ENCODE data around the gene FOXA3.
A peak's percentile ranks its signal among the peaks of the same experiment; 100 is the strongest.

FOXA3 gene

DNA sequence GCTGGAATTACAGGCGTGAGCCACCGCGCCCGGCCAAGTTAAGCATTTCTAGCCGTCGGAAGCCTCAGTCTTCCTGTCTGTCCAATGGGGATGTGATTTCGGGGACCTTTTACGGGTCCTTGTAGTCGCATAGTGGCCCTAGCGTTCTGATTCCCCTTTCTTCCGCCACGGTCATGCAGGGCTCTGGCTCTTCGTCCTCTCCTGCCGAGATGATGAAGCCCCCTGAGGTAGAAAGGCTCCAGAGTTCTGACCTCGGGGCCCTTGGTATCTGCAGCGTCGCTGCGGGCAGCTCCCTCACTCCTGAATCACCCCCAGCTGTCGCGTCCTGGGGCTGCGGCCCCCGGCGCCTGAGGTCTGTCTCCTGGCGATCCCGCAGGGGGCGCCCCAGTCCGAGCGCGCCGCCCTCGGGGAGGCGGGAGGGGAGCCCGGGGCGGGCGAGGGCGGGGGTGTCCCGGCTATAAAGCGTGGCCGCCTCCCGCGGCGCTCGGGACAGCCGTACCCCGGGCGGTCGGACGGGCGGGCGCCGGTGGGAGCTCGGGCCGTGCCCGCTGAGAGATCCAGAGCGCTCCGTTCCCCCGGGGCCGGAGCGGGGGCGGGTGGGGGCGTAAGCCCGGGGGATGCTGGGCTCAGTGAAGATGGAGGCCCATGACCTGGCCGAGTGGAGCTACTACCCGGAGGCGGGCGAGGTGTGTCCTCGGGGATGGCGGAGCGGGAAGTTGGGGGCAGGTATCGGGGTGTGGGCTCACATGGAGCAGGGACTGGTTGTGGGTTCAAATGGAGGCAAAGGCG, at the start of gene FOXA3:
Gene FOXA3 (plus strand): TSS at position 487 of the 789 bp plus-strand sequence. CDS start 131 bp downstream, at position 618.
- DNase-seq: peak; percentile 68

DNA sequence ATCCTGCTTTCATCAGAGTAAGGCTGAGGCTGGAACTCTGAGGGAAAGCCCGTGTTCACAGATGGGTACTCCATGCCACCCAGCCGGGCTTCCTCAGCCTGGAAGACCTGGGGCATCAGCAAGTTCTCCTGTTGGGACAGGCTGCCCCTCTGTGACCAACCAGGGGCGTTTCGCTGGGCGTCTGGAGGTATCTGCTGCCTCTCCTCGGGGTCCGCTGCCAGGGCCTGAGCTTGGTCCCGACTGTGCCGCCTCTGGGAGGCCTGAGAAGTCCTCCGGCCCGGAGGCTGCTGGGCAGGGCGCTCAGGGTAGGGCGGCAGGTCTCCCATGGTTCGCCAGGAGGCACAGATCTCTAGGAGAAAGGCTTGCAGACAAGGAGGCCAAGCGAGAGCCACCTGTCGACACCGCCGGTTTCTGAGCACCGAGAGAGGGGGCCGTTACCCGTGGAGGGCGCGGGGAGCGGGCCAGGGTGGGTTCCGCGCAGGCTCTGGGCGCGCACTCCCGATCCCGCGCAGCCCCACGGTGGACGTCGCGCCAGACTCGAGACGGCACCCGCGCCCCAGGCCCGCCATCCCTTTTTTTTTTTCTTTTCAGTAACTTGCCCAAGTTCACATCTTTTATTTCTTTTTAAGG, 49.2 kb upstream of the FOXA3 start, which contains the start of gene RSPH6A:
Gene RSPH6A (minus strand): TSS at position 458 of the 630 bp plus-strand sequence. CDS start 132 bp downstream, at position 326.
- DNase-seq: no peak

DNA sequence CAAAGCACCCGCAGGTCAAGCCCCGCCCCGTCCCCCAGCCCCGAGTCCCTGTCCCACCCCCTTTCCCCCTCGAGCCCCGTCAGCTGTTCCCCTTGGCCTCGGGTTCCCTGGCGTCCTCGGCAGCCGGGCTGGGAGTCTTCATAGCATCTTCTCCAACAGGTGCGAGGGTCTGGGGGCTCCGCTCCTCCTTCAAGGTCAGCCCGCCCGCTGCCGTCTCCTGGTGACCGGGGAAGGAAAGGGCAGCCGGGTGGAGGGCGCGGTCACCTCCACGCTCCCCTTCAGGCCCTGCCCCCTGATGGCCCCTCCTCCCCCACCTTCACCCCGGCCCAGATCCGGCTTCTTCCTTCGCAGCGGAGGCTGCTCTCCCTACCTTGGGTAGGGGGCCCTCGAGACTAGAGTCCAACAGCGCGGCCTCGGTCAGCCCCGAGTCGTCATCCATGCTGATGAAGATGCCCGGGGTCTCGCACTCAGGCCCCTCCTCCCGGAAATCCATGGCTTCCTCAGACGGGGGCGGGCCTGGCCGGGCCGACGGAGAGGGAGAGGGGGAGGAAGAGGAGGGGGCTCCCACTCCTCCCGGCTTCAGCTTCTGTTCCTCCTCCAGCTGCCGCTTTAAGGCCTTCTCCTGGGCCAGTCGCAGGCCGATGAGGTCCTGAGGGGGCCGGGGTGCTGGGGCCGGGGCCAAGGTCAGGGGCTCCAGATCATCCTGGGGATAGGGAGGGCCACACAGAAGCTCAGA, 48.5 kb upstream of the FOXA3 start:
- DNase-seq: no peak

DNA sequence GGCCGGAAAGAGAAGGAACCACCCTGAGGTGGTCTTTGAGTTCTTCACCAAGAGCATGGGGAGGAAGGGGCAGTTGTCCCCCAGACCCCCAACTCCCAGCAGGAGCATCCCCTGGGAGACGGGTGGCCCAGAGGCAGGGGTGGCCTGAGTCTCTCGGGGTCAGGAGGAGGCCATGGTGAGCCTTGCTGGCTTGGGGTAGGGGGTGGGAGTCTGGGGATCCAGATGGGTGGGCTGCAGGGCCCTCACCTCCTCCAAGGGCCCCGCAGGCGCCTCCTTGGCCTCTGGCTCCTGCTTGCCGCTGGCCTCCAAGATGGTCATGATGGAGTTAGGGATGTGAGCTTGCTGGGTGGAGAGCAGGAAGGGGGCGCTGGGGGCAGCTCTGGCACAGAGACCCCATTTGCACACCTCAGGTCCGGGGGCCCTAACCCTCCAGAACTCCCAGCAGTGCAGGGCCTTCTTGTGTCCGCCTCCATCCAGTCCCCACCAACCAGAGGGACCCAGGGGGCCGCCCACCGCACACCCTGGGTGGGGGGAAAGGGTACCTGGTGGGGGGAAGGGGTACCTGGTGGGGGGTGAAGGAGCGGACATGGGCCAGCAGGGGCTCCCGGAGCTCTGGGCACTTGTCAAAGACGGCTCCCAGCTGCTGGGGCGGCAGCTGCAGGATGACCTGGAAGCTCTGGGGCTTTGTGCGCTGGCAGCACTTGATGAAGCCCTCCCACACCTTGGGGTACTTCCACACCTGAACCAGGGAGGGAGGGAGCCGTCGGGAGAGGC, 47.7 kb upstream of the FOXA3 start:
- DNase-seq: no peak

DNA sequence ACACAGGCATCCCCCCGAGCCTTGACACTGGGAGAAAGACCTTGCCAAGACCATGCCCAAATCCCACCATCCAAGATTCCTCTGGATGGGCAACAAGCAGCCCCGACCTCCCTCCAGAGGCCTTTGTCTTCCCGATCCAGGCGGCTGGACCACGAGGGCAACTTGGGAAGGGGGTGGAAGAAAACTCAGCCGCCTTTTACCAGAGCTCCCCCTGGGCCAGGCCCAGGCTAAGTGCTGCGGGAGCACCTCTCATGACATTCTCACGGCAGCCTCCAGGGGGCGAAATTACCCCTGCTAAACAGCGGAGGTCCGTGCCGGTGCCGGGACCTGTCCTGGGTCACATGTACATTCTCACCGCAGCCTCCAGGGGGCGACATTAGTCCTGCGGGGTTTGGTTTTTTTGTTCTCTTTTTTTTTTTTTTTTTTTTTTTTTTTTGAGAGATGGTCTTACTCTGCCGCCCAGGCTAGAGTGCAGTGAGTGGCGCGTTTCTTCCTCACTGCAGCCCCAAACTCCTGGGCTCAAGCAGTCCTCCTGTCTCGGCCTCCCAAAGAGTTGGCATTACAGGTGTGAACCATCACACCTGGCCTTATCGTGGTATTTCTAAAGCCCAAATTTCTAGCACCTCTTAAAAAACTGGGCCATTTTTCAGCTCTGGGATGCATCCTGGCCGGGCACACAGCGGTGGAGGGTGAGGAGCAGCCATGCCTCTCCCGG, 47.0 kb upstream of the FOXA3 start:
- peak; percentile 98 for DNase-seq

DNA sequence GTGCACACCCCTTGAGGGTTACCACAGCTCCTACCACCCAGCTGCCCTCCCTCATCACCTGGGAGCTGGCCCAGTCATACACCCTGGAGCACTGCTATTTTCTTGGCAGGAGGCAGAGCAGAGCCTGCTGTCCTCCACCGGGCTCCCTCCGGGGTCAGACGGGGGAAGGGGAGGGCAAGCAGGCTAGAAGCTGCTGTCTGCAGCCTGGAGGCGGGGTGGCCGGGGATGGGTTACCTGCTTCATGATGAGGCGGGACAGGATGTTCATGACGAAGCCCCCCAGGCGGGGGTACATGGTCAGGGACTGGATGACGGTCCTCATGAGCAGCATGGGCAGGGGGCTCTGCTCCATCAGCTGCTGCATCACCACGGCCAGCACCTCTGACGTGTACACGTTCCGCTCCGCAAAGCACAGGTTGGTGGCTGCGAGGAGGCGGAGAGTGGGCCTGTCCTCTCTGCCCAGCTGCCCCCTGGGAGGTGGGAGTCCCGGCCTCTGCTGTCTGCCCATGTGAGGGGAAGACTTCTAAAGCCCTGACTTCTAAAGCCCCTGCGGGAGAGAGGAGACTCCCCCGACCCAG, 46.3 kb upstream of the FOXA3 start:
- DNase-seq: no peak

DNA sequence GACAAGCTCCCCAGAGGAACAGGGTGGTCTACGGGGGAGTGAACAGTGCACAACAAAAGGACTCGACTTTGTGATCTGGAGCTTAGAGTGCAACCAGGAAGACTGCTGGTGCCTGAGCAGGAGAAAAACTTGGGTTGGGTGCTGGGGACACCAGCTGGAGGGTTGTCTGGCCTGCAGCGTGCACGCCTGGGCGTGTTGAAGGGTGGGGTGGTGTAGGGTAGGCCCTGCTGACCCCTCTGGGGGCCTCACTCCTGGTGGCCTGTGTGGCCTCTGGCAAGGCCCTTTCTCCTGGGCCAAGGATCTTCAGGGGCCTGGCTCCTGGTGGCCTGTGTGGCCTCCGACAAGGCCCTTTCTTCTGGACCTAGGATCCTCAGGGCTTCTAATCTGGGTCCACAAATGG, 44.4 kb upstream of the FOXA3 start:
- DNase-seq: no peak

DNA sequence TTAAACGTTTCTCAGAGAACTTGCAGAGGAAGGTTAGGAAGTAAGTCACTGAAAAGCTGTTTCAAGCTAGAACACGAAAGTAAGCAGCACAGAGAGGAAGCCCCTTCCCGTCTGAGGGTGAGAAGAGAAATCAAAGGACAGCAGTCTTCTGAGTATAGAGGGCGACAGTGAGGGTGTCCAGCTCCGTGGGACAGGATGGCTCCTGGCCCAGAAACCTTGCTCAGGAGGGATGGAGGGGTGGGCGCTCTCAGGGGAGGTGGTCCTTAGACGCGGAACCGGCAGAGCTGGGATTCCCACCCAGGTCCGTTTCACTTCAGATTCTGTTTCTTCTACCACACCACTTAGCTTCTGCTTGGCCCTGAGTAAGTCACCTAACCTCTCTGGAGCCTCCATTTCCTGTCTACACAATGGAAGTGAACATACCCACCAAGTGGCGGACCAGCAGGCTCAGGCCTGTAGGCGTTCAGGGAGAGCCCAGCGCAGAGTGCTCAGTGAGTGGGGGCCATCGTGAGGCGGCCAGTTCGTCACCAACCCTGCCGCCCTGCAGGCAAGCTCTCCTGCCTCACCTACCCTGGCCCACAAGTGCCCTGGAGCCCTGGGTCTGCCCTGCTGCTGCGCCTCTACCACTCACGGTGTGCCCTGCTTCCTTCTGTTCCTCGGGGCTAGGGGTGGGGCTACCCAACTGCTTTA, 43.6 kb upstream of the FOXA3 start:
- no peak for DNase-seq

DNA sequence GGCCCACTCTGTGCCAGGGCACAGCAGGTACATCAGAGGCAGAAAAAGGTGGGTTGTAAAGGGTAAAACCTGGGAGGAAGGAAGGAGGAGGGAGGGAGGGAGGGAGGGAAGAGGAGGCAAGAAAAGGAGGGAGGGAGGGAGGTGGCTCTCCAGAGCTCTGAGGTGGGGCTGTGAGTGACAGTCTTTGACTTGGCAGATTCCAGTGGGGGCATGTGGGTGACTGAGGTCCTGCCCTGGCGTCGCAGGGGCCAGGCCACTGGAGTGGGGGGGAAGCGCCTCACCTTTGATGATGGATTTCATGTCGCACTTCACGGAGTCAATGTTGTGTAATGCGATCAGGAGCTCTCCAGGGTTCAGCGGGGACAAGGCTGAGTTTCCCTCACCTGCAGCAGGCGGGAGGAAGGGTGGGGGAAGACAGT, 43.0 kb upstream of the FOXA3 start:
- DNase-seq: no peak

DNA sequence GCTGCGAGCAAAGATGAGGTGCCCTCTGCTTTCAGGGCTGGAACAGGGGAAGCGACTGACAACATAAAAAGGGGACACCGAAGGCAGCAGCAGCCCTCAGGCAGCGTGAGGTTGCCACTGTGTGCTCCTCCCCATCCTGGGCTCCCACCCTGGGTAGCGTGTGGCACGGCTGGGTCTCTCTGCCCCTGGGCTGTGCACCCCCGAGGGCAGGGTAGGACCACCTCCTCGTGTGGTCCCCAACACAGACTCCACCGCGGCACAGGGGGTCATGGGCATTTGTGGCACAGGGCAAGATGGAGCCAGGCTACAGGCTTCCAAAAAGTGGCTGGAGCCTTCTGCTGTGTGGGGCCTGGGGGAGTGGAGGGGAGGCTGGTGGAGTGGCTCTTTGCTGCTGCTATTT, 42.6 kb upstream of the FOXA3 start:
- DNase-seq: no peak

DNA sequence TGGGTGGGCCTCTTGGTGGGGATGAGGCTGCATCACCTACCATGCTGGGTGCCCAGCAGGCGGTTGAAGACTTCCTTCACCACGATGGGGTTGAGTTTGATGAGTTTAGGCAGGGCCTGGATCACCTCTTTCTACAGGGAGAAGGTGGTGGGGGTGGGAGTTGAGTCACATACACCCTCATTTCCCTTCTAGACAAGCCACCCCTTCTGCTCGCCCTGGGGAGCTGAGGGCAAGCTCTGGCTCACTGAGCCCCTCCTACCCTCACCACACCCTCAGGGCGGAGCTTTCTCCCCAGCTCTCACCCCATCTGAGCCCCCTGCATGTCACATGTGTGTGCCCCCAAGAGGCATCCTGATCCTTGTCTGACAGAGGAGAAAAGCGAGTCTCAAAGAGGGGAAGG, 41.4 kb upstream of the FOXA3 start:
- DNase-seq: no peak

DNA sequence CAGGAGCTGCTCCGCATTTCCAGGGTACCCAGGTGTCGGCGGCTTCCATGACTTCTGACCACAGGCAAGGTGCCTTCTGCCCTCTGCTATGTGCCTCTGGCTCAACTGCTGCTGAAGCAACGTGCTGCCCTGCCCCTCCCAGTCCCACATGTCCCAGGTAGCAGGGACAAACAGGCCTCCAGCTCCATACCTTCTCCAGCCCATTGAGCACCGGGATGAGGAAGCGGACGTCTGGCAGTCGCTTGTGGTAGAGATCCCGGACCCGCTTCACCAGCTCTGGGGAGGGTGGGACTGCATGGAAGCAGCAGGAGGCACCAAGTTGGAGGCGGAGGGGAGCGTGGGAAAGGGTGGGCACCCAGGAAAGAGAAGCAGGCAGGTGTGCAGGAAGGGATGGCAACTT, 40.9 kb upstream of the FOXA3 start:
- no peak for DNase-seq

DNA sequence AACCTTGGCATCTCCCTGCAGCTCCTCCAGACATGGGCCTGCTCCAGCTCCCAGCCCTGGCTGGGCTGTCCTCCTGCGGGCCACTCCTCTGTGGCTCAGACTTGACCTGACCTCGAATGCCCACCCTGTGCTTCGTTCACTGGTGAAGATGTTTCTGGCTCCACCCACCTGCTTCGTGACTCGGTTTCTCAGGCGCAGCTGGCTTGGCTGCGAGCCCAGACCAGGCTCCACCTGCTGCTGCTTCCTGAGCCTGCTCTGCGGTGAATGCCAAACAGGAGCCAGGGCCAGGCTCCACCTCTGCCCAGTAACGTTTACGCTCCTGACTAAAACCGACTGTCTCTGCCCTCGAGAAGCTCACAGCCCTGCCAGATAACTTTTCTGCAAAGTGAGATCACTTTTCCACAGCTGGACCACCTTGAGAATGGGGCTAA, 40.1 kb upstream of the FOXA3 start:
- DNase-seq: no peak

DNA sequence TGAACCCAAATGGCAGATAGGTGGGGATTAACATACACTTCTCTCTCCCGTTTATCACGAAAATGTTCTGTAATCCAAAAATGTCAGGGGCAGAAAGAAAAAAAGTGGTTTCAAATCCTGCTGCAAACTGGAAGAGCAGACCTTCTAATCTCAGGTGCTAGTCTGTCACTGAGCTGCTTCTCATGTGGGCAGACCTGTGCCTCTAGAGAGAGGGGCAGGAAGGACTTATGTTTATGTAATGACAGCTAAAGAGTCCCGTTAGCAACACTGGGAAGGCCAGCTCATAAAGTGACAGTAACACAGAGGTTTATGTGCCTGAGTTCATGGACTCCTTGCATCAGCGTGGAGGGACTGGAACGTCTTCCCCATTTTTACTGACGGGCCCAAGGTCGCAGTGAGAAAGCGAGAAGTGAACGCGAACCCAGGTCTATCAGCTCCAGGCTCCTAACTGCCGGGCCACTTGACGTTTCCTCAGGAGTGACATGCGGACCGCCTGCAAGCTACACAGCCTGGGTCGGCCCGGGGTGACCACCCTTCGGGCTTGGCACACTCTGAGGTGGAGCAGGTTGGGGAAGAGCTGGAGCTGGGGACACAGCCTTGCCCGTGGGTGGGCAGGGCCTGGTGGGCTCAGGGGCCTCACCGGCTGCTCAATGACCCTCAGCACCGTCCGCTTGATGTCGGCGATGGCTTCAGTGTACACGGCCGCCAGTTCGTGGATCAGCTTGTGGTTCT, 39.4 kb upstream of the FOXA3 start:
- no peak for DNase-seq

DNA sequence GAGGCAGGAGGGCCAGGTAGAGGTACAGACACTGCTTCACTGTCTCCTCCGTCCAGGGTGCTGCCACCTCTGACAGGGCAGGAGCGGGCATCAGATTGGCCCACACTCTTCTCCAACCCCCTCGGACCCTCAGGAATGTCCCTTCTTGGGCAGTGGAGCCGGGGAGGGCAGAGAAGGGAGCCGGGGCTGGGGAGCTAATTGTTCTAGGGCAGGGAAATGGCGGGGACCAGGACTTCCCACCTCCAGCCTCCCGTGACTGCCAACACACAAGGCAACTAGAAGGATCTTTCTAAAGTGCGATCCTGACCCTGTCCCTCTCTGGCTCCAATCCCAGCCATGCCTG, 38.9 kb upstream of the FOXA3 start:
- no peak for DNase-seq

DNA sequence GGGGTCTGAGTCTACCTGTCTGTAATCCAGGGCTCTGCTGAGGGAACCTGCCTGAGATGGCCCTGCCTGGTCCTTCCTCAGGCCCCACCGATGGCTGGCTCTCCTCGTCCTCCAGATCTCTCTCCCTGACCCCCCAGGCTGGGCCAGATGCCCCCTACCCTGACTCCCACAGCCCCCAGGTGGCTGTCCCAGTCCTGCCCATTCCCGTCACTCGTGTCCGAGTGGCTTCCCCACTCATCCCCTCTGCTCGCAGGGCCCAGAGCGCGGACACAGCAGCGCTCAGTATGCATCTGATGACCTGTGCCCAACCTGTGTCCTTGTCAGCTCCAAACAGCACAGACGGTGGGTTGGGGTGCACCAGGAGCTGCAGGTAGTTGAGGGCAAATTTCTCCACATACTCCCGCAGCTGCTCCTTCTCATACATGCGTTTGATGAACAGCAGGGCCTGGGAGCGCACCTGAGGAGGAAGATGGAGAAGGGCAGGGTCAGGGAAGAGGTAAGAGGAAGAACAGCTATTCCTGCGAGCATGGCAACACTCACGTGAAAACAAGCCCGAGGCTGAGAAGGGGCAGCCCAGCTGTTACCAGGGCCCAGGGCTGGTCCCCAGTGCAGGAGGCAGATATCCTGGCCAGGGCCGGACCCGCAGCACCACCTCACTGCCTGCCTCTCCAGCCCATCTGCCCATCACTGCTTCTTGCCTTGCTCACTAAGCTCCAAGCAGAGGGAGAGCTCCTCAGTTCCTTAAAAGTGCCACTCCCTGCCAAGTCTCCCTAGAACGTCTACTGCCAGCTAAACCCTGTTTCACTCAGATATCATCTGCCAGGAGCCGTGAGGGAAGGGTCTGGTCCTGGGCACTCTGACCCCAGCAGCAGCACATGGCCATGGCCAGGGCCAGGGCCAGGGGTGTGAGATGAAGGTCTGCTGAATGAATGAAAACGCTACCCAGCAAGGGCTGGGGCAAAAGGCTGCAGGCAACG, 37.9 kb upstream of the FOXA3 start:
- no peak for DNase-seq

DNA sequence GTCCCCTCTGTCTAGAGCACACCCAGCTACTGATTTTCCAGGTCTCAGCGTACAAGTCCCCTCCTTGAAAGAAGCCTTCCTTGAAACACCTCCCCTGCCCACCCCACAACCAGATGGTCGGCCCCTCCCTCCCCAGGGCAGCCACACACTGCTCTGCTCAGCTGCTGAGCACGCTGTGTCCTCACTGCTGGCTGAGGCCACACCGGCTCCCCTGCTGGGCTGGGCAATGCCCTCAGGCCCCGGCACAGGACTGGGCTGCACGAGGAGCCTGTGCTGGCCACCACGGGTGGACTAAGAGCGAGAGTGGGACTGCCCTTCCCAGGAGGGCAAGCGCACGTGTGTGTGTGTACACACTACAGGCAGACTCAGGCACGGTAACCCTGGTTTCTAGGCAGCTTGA, 37.2 kb upstream of the FOXA3 start:
- no peak for DNase-seq

DNA sequence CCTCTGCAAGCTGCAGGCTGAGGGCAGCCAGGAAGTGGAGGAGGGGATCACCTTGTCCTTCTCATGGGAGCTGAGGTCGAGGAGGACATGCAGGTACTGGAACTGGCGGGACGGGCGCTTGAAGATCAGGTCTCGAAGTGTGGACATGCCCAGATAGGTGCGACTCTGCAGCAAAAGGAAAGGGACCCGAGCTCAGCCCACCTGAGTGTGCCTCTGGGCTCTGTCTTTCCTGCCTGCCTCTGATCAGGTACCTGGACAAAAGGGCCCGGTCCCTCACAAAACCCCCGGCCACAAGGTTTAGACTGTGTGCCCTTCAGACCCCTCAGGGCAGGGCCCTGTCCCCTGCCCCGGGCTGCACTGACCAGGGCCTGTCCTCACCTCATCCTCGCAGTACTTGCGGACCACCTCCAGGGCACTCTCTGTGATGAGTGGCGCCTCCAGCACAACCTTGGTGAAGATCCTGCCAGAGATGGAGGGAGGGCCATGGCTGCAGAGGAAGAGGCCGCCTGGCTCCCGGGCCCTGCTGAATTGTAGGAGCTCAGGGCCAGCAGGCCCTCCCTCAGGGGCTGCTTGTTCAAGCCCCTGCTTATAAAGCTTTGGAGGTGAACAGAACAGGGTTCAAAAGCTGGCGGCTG, 36.5 kb upstream of the FOXA3 start:
- no peak for DNase-seq

DNA sequence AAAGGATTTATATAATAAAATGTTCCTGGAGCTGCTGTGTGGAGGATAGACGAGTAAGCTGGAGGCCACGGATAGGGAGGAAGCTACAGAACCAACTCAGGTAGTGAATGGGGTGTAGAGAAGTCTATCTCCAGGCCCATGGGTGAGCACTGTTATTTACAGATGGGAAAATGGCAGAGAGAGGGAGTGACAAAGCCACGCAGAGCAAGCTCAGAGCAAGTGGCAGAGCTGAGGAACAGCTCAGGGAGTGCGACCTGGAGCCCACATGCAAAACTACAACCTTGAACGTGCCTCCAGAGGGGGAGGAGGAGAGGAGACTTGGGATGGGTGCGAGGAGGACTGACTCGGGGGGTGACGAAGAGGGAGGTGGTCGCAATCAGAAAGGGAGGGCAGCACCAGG, 35.6 kb upstream of the FOXA3 start:
- DNase-seq: no peak

Measured in activated CD4-positive, alpha-beta T cell treated with anti-CD3 and anti-CD28 coated beads for 48 hours (primary cell).